Calu3 (cell line): ENCODE data around the gene P2RY12. TPM values are rescaled to one million over a fixed set of nuclear protein-coding genes. Genes with fewer than 3 reads are reported as not detected.

ENCODE experiments used
- BruUV-seq: library from RNA; stranded (reverse); fragments of 400-500 nt; replicated peaks from 2 replicates; lab custom pipeline; 2021; lab: Mats Ljungman, UMichigan
- CTCF ChIA-PET: fragments of 300-600 bp; sonication (Branson Sonifier 250); formaldehyde crosslinking; loops from one replicate; lab custom pipeline; 2022; ENCODE audit warnings: antibody characterized with exemption; lab: Charles Lee
- DNase-seq: peaks from one replicate; pipeline ENCODE4 v3.0.0; 2022
- H3K27ac Mint-ChIP-seq: one replicate; pipeline ENCODE4 v1.8.0; 2022; ENCODE audit warnings: mixed read lengths; ENCODE audit not compliant: unreplicated experiment
- H3K27me3 Mint-ChIP-seq: one replicate; pipeline ENCODE4 v1.8.0; 2022; ENCODE audit warnings: mixed read lengths; ENCODE audit not compliant: unreplicated experiment
- H3K36me3 Mint-ChIP-seq: one replicate; pipeline ENCODE4 v1.8.0; 2022; ENCODE audit warnings: mild to moderate bottlenecking, moderate library complexity, mixed read lengths; ENCODE audit not compliant: insufficient read depth, unreplicated experiment
- H3K4me1 Mint-ChIP-seq: one replicate; pipeline ENCODE4 v1.8.0; 2022; ENCODE audit warnings: mild to moderate bottlenecking, low read depth, mixed read lengths; ENCODE audit not compliant: unreplicated experiment
- H3K4me3 Mint-ChIP-seq: one replicate; pipeline ENCODE4 v1.8.0; 2022; ENCODE audit warnings: mild to moderate bottlenecking, low read depth, moderate library complexity, mixed read lengths; ENCODE audit not compliant: unreplicated experiment
- H3K9me3 Mint-ChIP-seq: one replicate; pipeline ENCODE4 v1.8.0; 2022; ENCODE audit warnings: low read depth, mixed read lengths; ENCODE audit not compliant: unreplicated experiment
- intact Hi-C: fragments of 100-400 bp; cut with micrococcal nuclease; formaldehyde crosslinking; loops from one replicate; pipeline ENCODE4 v1.10.0; 2022; ENCODE audit not compliant: unreplicated experiment
- total RNA-seq: library from RNA; stranded (reverse); gene quantifications from 2 replicates; pipeline ENCODE4 v1.2.3, GENCODE V29; 2022
- TF ChIP-seq, protein P1 (sequence below): fragments of 200-600 bp; IDR thresholded peaks from one replicate; pipeline ENCODE4 v1.8.0; 2022; ENCODE audit warnings: antibody characterized with exemption; ENCODE audit not compliant: unreplicated experiment

The P2RY12 gene
- total RNA-seq, 1 experiment from 2014 or later: not detected

DNA sequence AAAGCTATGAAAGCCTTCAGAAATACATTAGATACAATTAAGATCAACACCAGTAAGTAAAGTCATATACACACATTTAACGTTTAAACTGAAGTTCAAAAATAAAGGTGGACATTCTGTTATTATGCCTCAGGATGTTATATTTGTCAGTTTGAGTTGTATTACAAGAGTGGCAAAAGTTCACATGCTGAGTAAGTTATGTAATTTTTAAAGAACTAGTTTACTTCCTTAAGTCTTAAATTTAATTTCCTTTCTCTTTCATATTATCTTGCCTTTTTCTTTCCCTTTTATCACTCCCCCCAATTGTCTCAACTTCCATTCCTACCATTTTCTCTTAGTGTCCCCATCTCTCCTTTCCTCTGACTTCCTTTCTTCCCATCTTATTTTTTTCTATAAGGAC is 63.0 kb downstream of the P2RY12 start:
- BruUV-seq: no TSS peak
- TF ChIP-seq, protein P1, sequence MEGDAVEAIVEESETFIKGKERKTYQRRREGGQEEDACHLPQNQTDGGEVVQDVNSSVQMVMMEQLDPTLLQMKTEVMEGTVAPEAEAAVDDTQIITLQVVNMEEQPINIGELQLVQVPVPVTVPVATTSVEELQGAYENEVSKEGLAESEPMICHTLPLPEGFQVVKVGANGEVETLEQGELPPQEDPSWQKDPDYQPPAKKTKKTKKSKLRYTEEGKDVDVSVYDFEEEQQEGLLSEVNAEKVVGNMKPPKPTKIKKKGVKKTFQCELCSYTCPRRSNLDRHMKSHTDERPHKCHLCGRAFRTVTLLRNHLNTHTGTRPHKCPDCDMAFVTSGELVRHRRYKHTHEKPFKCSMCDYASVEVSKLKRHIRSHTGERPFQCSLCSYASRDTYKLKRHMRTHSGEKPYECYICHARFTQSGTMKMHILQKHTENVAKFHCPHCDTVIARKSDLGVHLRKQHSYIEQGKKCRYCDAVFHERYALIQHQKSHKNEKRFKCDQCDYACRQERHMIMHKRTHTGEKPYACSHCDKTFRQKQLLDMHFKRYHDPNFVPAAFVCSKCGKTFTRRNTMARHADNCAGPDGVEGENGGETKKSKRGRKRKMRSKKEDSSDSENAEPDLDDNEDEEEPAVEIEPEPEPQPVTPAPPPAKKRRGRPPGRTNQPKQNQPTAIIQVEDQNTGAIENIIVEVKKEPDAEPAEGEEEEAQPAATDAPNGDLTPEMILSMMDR: no peak
- H3K27me3 Mint-ChIP-seq: no peaks in the 10 kb centered on the region
- intact Hi-C loops: no loop called here
- no peaks in the 10 kb centered on the region for H3K36me3 Mint-ChIP-seq
- H3K9me3 Mint-ChIP-seq: peaks cover 6% of the 10 kb centered on the region
- H3K4me3 Mint-ChIP-seq: no peak overlapping the region
- CTCF ChIA-PET: interaction anchor here (1.6 kb wide), 1 partner anchor 153 kb away, joined by 3 read pairs; no protein-coding TSS in a partner anchor
- peaks cover 17% of the 10 kb centered on the region for H3K4me1 Mint-ChIP-seq
- no peak overlapping the region for H3K27ac Mint-ChIP-seq
- DNase-seq: no peak

GRCh38 chr3:151320131-151320530 is 64.4 kb downstream of the P2RY12 start:
- Mint-ChIP-seq H3K36me3 (no peaks in the 10 kb centered on the region), H3K9me3 (peaks cover 6% of the 10 kb centered on the region), H3K4me1 (peaks cover 31% of the 10 kb centered on the region), H3K4me3 (no peak overlapping the region), H3K27ac (no peak overlapping the region), H3K27me3 (no peaks in the 10 kb centered on the region)
- CTCF ChIA-PET: no interaction called here
- TF ChIP-seq, protein P1: no peak
- DNase-seq: no peak
- no TSS peak for BruUV-seq
- intact Hi-C loops: no loop called here

DNA sequence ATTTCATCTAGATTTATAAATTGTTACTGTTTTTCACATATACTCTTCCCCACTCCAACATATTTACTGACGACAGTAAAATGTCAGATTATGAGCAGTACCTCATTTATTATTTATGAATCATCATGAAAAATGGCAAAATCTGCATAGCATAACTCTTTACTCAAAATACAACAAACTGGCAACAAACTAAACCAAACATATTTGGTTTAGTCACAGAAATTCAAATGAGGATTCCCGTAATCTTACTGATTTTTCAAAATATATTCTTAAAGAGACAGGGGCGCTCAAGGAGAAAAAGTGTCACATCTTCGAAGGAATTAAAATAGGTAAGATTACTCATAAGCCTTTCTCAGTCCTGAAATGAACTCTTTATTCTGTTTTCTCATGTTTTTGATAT is 64.9 kb downstream of the P2RY12 start:
- H3K4me1 Mint-ChIP-seq: peaks cover 36% of the 10 kb centered on the region

DNA sequence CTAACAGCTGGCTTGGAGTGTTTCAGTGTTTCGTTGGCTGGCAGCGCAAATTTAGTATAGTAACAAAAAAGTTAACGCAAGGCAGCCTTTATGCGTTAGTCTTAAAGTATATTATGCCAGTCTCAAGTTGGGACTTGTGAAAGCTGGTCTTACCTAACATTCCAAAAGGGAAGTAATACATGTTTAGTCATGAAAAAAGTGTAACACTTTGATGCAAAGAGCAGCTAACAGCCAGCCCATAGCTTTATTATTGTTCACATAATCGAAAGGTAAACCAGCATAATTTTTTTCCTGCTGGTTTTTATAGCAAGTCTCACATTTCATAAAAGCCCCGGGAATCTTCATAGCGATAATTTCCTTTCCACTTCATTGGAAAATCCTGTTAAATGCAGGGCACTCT is 65.6 kb downstream of the P2RY12 start:
- H3K27me3 Mint-ChIP-seq: no peaks in the 10 kb centered on the region
- intact Hi-C loops: no loop called here
- CTCF ChIA-PET: no interaction called here
- no TSS peak for BruUV-seq
- H3K4me3 Mint-ChIP-seq: no peak overlapping the region
- H3K36me3 Mint-ChIP-seq: no peaks in the 10 kb centered on the region
- DNase-seq: no peak
- peaks cover 37% of the 10 kb centered on the region for H3K4me1 Mint-ChIP-seq
- H3K9me3 Mint-ChIP-seq: peaks cover 6% of the 10 kb centered on the region
- TF ChIP-seq, protein P1: no peak
- H3K27ac Mint-ChIP-seq: no peak overlapping the region

More for the DNA sequence above, 64.9 kb downstream of the P2RY12 start:
- Mint-ChIP-seq H3K9me3 (peaks cover 6% of the 10 kb centered on the region), H3K27me3 (no peaks in the 10 kb centered on the region), H3K4me3 (no peak overlapping the region), H3K27ac (no peak overlapping the region), H3K36me3 (no peaks in the 10 kb centered on the region)
- intact Hi-C loops: no loop called here
- no peak for DNase-seq
- BruUV-seq: no TSS peak
- CTCF ChIA-PET: no interaction called here
- TF ChIP-seq, protein P1: no peak
